Dendritic cell treated with granulocyte-macrophage colony-stimulating factor and Interleukin-4, amounts not matched to agents 40 ng/mL and 50 ng/mL, for 4 days (primary cell): ENCODE measurements around the gene THTPA.

Source experiments
- H3K27ac Mint-ChIP-seq: one replicate; pipeline ENCODE4 v1.8.0; 2022; ENCODE audit warnings: mild to moderate bottlenecking, mixed read lengths
- H3K27me3 Mint-ChIP-seq: one replicate; pipeline ENCODE4 v1.8.0; 2022; ENCODE audit warnings: mild to moderate bottlenecking, mixed read lengths
- H3K36me3 Mint-ChIP-seq: one replicate; pipeline ENCODE4 v1.8.0; 2022; ENCODE audit warnings: low read depth, mixed read lengths
- H3K4me1 Mint-ChIP-seq: one replicate; pipeline ENCODE4 v1.8.0; 2022; ENCODE audit warnings: low read depth, mixed read lengths
- H3K4me3 Mint-ChIP-seq: one replicate; pipeline ENCODE4 v1.8.0; 2022; ENCODE audit warnings: mild to moderate bottlenecking, moderate library complexity, mixed read lengths
- H3K9me3 Mint-ChIP-seq: one replicate; pipeline ENCODE4 v1.8.0; 2022; ENCODE audit warnings: mixed read lengths
- intact Hi-C: fragments of 100-400 bp; cut with micrococcal nuclease; formaldehyde crosslinking; loops from one replicate; pipeline ENCODE4 v1.15.0; 2022

THTPA gene

GRCh38 chr14:23539248-23540140 lies 16.6 kb upstream of the THTPA start:
- peaks cover 2% of the 10 kb centered on the region for H3K27me3 Mint-ChIP-seq
- H3K36me3 Mint-ChIP-seq = no peaks in the 10 kb centered on the region
- no peak overlapping the region for H3K27ac Mint-ChIP-seq
- no peak overlapping the region for H3K4me3 Mint-ChIP-seq
- no peaks in the 10 kb centered on the region for H3K9me3 Mint-ChIP-seq
- intact Hi-C loops = loop anchor here (1.0 kb wide), 2 partner anchors 23 to 61 kb away; no protein-coding TSS in a partner anchor
- peaks cover 19% of the 10 kb centered on the region for H3K4me1 Mint-ChIP-seq

- Mint-ChIP-seq H3K36me3 (no peaks in the 10 kb centered on the region), H3K4me1 (peaks cover 25% of the 10 kb centered on the region), H3K27ac (no peak overlapping the region), H3K27me3 (peaks cover 2% of the 10 kb centered on the region), H3K4me3 (no peak overlapping the region), H3K9me3 (no peaks in the 10 kb centered on the region)
- intact Hi-C loops = no loop called here
These were observed 16.0 kb upstream of the THTPA start for GRCh38 chr14:23540141-23540469.

- intact Hi-C loops = no loop called here
- H3K36me3 Mint-ChIP-seq = no peaks in the 10 kb centered on the region
- H3K4me1 Mint-ChIP-seq = peaks cover 30% of the 10 kb centered on the region
- H3K4me3 Mint-ChIP-seq = no peak overlapping the region
- no peak overlapping the region for H3K27ac Mint-ChIP-seq
- peaks cover 4% of the 10 kb centered on the region for H3K27me3 Mint-ChIP-seq
- H3K9me3 Mint-ChIP-seq = no peaks in the 10 kb centered on the region
These were observed 13.8 kb upstream of the THTPA start for GRCh38 chr14:23542261-23542660.

GRCh38 chr14:23543403-23543802 lies 12.7 kb upstream of the THTPA start:
- H3K27me3 Mint-ChIP-seq = peaks cover 4% of the 10 kb centered on the region
- no peaks in the 10 kb centered on the region for H3K36me3 Mint-ChIP-seq
- H3K9me3 Mint-ChIP-seq = no peaks in the 10 kb centered on the region
- H3K4me1 Mint-ChIP-seq = peaks cover 20% of the 10 kb centered on the region
- no peak overlapping the region for H3K4me3 Mint-ChIP-seq
- intact Hi-C loops = no loop called here
- H3K27ac Mint-ChIP-seq = no peak overlapping the region

- Mint-ChIP-seq H3K27ac (peak overlapping the region; percentile 15), H3K27me3 (peaks cover 2% of the 10 kb centered on the region), H3K9me3 (no peaks in the 10 kb centered on the region), H3K4me1 (peaks cover 15% of the 10 kb centered on the region), H3K36me3 (no peaks in the 10 kb centered on the region), H3K4me3 (no peak overlapping the region)
- intact Hi-C loops = no loop called here
These were observed 11.3 kb upstream of the THTPA start for GRCh38 chr14:23544511-23545447.

GRCh38 chr14:23545740-23546365 lies 10.2 kb upstream of the THTPA start:
- peaks cover 15% of the 10 kb centered on the region for H3K4me1 Mint-ChIP-seq
- H3K36me3 Mint-ChIP-seq = no peaks in the 10 kb centered on the region
- no peaks in the 10 kb centered on the region for H3K9me3 Mint-ChIP-seq
- H3K27ac Mint-ChIP-seq = peak overlapping the region; percentile 15
- intact Hi-C loops = no loop called here
- peaks cover 2% of the 10 kb centered on the region for H3K27me3 Mint-ChIP-seq
- H3K4me3 Mint-ChIP-seq = no peak overlapping the region

- intact Hi-C loops = no loop called here
These were observed 9.5 kb upstream of the THTPA start for GRCh38 chr14:23546450-23547035.

GRCh38 chr14:23547924-23548323 lies 8.1 kb upstream of the THTPA start:
- Mint-ChIP-seq H3K36me3 (no peaks in the 10 kb centered on the region), H3K9me3 (no peaks in the 10 kb centered on the region), H3K27me3 (peaks cover 2% of the 10 kb centered on the region), H3K4me1 (peaks cover 22% of the 10 kb centered on the region), H3K4me3 (no peak overlapping the region), H3K27ac (no peak overlapping the region)
- intact Hi-C loops = no loop called here

More at GRCh38 chr14:23546450-23547035, 9.5 kb upstream of the THTPA start:
- H3K27me3 Mint-ChIP-seq = peaks cover 2% of the 10 kb centered on the region
- no peak overlapping the region for H3K27ac Mint-ChIP-seq
- no peak overlapping the region for H3K4me3 Mint-ChIP-seq
- peaks cover 15% of the 10 kb centered on the region for H3K4me1 Mint-ChIP-seq
- H3K9me3 Mint-ChIP-seq = no peaks in the 10 kb centered on the region
- H3K36me3 Mint-ChIP-seq = no peaks in the 10 kb centered on the region

GRCh38 chr14:23548351-23549318 lies 7.4 kb upstream of the THTPA start:
- Mint-ChIP-seq H3K4me1 (peaks cover 22% of the 10 kb centered on the region), H3K36me3 (no peaks in the 10 kb centered on the region)

GRCh38 chr14:23550131-23550811 lies 5.8 kb upstream of the THTPA start:
- Mint-ChIP-seq H3K4me3 (no peak overlapping the region), H3K4me1 (peaks cover 15% of the 10 kb centered on the region), H3K27me3 (peaks cover 2% of the 10 kb centered on the region), H3K9me3 (no peaks in the 10 kb centered on the region), H3K36me3 (no peaks in the 10 kb centered on the region), H3K27ac (no peak overlapping the region)
- intact Hi-C loops = no loop called here

More at GRCh38 chr14:23548351-23549318, 7.4 kb upstream of the THTPA start:
- peaks cover 2% of the 10 kb centered on the region for H3K27me3 Mint-ChIP-seq
- H3K4me3 Mint-ChIP-seq = no peak overlapping the region
- intact Hi-C loops = no loop called here
- H3K27ac Mint-ChIP-seq = no peak overlapping the region
- no peaks in the 10 kb centered on the region for H3K9me3 Mint-ChIP-seq

- Mint-ChIP-seq H3K27me3 (no peaks in the 10 kb centered on the region), H3K9me3 (no peaks in the 10 kb centered on the region), H3K4me1 (peaks cover 13% of the 10 kb centered on the region), H3K4me3 (no peak overlapping the region), H3K27ac (no peak overlapping the region), H3K36me3 (peaks cover 2% of the 10 kb centered on the region)
- intact Hi-C loops = no loop called here
These were observed 5.2 kb upstream of the THTPA start for GRCh38 chr14:23550812-23551265.

- Mint-ChIP-seq H3K4me3 (no peak within 1 kb of the TSS), H3K9me3 (no peaks in the 10 kb centered on the region), H3K27ac (no peak within 1 kb of the TSS), H3K4me1 (peaks cover 17% of the 10 kb centered on the region), H3K36me3 (peaks cover 8% of the 10 kb centered on the region), H3K27me3 (no peaks in the 10 kb centered on the region)
- intact Hi-C loops = no loop called here
These were observed 4.6 kb upstream of the THTPA start, which contains the start of gene ZFHX2 for GRCh38 chr14:23551266-23552028. Gene ZFHX2, minus strand, starts transcription at chr14:23551765. Its CDS starts 16,440 bp downstream, at chr14:23535325.
